Caco-2 (cell line): ENCODE data around the gene AGFG2. TPM values are rescaled to one million over a fixed set of nuclear protein-coding genes. Genes with fewer than 3 reads are reported as not detected.

Source experiments
- BruUV-seq: library from RNA; stranded (reverse); fragments of 400-500 nt; replicated peaks from 2 replicates; lab custom pipeline; 2021; lab: Mats Ljungman, UMichigan
- CTCF ChIA-PET: fragments of 300-600 bp; sonication (Branson Sonifier 250); formaldehyde crosslinking; loops from one replicate; lab custom pipeline; 2022; ENCODE audit warnings: antibody characterized with exemption; lab: Charles Lee
- POLR2A ChIA-PET: fragments of 300-600 bp; sonication (Branson Sonifier 250); formaldehyde crosslinking; loops from one replicate; lab custom pipeline; 2022; ENCODE audit warnings: antibody characterized with exemption; lab: Charles Lee
- DNase-seq, 2 experiments: peaks; one replicate each; pipeline versions ENCODE4 v3.0.0 to v3.0.0-alpha.2; 2020 to 2022
- H3K27me3 ChIP-seq: replicated peaks from 2 replicates; pipeline ENCODE4 v1.6.0; 2011; ENCODE audit warnings: low read length; ENCODE audit not compliant: control insufficient read depth, insufficient read depth
- H3K36me3 ChIP-seq: 2 replicates; pipeline ENCODE4 v1.5.1; 2011; ENCODE audit warnings: low read length; ENCODE audit not compliant: control insufficient read depth, insufficient read depth
- H3K4me1 ChIP-seq: fragments of 250-450 bp; sonication (Bioruptor Pico); 2 replicates; pipeline ENCODE4 v1.5.1; 2020; ENCODE audit warnings: mild to moderate bottlenecking
- H3K4me3 ChIP-seq: 2 replicates; pipeline ENCODE4 v1.5.1; 2011; ENCODE audit warnings: low read depth, mild to moderate bottlenecking, control low read depth, low read length
- H3K9me3 ChIP-seq: fragments of 250-450 bp; sonication (Bioruptor Pico); 2 replicates; pipeline ENCODE4 v1.5.1; 2020; ENCODE audit warnings: mild to moderate bottlenecking, moderate library complexity
- H3K27ac Mint-ChIP-seq: one replicate; pipeline ENCODE4 v1.8.0; 2022; ENCODE audit warnings: mixed read lengths; ENCODE audit not compliant: unreplicated experiment
- H3K27me3 Mint-ChIP-seq: one replicate; pipeline ENCODE4 v1.8.0; 2022; ENCODE audit warnings: mixed read lengths; ENCODE audit not compliant: insufficient read depth, unreplicated experiment
- H3K36me3 Mint-ChIP-seq: one replicate; pipeline ENCODE4 v1.8.0; 2022; ENCODE audit warnings: mild to moderate bottlenecking, mixed read lengths; ENCODE audit not compliant: insufficient read depth, unreplicated experiment
- H3K4me1 Mint-ChIP-seq: one replicate; pipeline ENCODE4 v1.8.0; 2022; ENCODE audit warnings: low read depth, mixed read lengths; ENCODE audit not compliant: unreplicated experiment
- H3K4me3 Mint-ChIP-seq: one replicate; pipeline ENCODE4 v1.8.0; 2022; ENCODE audit warnings: mild to moderate bottlenecking, moderate library complexity, mixed read lengths; ENCODE audit not compliant: unreplicated experiment
- H3K9me3 Mint-ChIP-seq: one replicate; pipeline ENCODE4 v1.8.0; 2022; ENCODE audit warnings: mixed read lengths; ENCODE audit not compliant: unreplicated experiment
- intact Hi-C: fragments of 100-400 bp; cut with micrococcal nuclease; formaldehyde crosslinking; loops from one replicate; pipeline ENCODE4 v1.10.0; 2022; ENCODE audit not compliant: unreplicated experiment
- total RNA-seq: library from RNA; stranded (reverse); gene quantifications from 2 replicates; pipeline ENCODE4 v1.2.3, GENCODE V29; 2022
- TF ChIP-seq, protein P1 (sequence below), 2 experiments: fragments of 200-600 bp in 1 of 2; IDR thresholded peaks; 1 replicate in 1 of 2; 2 replicates in 1 of 2; pipeline versions ENCODE4 v1.5.1 to v1.8.0; 2011 to 2022; ENCODE audit warnings: antibody characterized with exemption in 1 of 2, control low read depth in 1 of 2, inconsistent platforms in 1 of 2, low read depth in 1 of 2, low read length in 1 of 2, mild to moderate bottlenecking in 1 of 2, moderate library complexity in 1 of 2; ENCODE audit not compliant: insufficient read depth in 1 of 2, severe bottlenecking in 1 of 2, unreplicated experiment in 1 of 2

Gene AGFG2
- total RNA-seq, 1 experiment from 2014 or later = 60.7 TPM

DNA sequence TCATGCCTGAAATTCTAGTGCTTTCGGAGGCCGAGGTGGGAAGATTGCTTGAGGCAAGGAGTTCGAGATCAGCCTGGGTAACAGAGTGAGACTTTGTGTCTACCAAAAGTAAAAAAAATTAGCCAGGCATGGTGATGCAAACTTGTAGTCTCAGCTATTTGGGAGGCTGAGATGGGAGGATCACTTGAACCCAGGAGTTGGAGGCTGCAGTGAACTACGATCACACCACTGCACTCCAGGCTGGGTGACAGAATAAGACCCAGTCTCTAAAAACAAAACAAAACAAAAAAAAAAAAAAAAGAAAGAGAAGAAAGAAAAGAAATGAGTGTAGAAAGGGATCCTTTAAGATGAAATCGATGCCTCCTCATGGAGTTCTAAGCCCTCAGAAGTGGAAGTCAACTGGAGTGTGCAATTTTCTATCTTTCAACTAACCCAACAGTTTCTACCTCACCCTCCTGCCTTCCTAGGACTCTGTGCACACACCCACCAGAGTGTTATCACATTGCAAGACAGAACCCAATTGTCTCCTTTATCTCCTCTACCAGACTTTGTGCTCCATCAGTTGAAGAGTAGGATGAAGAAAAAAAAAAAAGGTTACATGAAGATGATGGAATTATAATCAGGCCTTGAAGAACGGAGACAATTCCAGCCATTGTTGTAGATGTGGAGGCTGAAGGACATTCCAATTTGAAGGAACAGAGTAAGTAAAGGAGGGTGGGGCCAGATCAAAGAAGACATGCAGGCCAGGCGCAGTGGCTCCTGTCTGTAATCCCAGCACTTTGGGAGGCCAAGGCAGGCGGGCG lies 28.4 kb upstream of the AGFG2 start:
- H3K9me3 Mint-ChIP-seq = no peaks in the 10 kb centered on the region
- H3K27ac Mint-ChIP-seq = peak overlapping the region; percentile 26
- no peak for DNase-seq
- no peaks in the 10 kb centered on the region for H3K9me3 ChIP-seq
- no peak overlapping the region for H3K4me3 Mint-ChIP-seq
- BruUV-seq = no TSS peak
- ChIA-PET POLR2A (no interaction called here), CTCF (no interaction called here)
- intact Hi-C loops = no loop called here
- H3K4me1 ChIP-seq = peaks cover 7% of the 10 kb centered on the region; the same call in 1 of the 2 replicates
- H3K27me3 ChIP-seq = no peaks in the 10 kb centered on the region
- H3K27me3 Mint-ChIP-seq = no peaks in the 10 kb centered on the region
- H3K4me1 Mint-ChIP-seq = peaks cover 8% of the 10 kb centered on the region
- H3K4me3 ChIP-seq = no peak overlapping the region
- H3K36me3 ChIP-seq = no peaks in the 10 kb centered on the region
- TF ChIP-seq, protein P1, sequence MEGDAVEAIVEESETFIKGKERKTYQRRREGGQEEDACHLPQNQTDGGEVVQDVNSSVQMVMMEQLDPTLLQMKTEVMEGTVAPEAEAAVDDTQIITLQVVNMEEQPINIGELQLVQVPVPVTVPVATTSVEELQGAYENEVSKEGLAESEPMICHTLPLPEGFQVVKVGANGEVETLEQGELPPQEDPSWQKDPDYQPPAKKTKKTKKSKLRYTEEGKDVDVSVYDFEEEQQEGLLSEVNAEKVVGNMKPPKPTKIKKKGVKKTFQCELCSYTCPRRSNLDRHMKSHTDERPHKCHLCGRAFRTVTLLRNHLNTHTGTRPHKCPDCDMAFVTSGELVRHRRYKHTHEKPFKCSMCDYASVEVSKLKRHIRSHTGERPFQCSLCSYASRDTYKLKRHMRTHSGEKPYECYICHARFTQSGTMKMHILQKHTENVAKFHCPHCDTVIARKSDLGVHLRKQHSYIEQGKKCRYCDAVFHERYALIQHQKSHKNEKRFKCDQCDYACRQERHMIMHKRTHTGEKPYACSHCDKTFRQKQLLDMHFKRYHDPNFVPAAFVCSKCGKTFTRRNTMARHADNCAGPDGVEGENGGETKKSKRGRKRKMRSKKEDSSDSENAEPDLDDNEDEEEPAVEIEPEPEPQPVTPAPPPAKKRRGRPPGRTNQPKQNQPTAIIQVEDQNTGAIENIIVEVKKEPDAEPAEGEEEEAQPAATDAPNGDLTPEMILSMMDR (IDR thresholded peaks at IDR 0.05; ENCODE audit: insufficient read depth in 1 of 2, low read depth in 1 of 2, low read length in 1 of 2, severe bottlenecking in 1 of 2, unreplicated experiment in 1 of 2) = no peak
- no peaks in the 10 kb centered on the region for H3K36me3 Mint-ChIP-seq

DNA sequence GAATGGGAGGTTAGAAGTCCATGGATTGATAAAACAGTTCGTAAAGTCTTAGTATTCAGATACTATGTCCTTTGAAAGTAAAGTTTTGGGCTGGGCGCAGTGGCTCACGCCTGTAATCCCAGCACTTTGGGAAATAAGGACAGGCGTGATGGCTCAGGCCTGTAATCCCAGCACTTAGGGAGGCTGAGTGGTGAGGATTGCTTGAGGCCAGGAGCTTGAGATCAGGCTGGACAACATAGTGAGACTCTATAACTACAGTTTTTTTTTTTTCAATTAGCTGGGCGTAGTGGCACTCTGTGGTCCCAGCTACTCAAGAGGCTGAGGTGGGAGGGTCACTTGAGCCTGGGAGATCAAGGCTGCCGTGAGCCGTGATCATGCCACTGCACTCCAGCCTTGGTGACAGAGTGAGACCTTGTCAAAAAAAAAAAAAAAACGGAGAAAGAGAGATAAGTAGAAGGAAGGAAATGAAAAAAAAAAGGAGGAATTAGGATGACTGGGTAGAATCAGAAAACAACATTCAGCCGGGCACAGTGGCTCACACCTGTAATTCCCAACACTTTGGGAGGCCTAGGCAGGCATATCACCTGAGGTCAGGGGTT lies 25.7 kb upstream of the AGFG2 start:
- Histone ChIP-seq H3K4me1 (peaks cover 13% of the 10 kb centered on the region), H3K9me3 (no peaks in the 10 kb centered on the region), H3K36me3 (no peaks in the 10 kb centered on the region), H3K27me3 (no peaks in the 10 kb centered on the region), H3K4me3 (no peak overlapping the region)
- H3K27ac Mint-ChIP-seq = no peak overlapping the region
- TF ChIP-seq, protein P1 (IDR thresholded peaks at IDR 0.05; ENCODE audit: insufficient read depth in 1 of 2, low read depth in 1 of 2, low read length in 1 of 2, severe bottlenecking in 1 of 2, unreplicated experiment in 1 of 2) = no peak
- no peak for DNase-seq
- BruUV-seq = no TSS peak
- ChIA-PET POLR2A (no interaction called here), CTCF (interaction anchor here (0.9 kb wide), 1 partner anchor 48 kb away, joined by 3 read pairs; no protein-coding TSS in a partner anchor)
- no peaks in the 10 kb centered on the region for H3K36me3 Mint-ChIP-seq
- H3K9me3 Mint-ChIP-seq = no peaks in the 10 kb centered on the region
- H3K4me3 Mint-ChIP-seq = no peak overlapping the region
- H3K4me1 Mint-ChIP-seq = peaks cover 8% of the 10 kb centered on the region
- no peaks in the 10 kb centered on the region for H3K27me3 Mint-ChIP-seq
- intact Hi-C loops = no loop called here

DNA sequence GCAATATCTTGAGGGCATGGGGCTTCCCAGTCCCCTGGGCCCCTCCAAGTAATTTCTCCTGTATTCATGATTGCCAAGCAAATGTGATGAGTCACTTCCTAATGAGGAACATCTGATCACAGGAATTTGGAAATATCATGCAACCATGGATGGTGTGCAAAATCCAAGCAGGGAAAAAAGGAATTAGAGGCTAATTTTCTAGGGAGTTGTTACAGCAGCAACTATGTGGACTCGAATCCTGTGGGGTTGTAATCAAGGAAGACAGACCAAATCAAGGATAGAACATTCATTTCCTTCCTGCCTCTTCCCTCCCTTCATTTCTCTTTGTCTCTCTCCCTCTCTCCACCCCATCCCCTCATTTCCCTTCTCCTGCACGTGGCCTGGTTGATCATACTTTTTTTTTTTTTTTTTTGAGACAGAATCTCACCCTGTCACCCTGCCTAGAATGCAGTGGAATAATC lies 23.9 kb upstream of the AGFG2 start:
- H3K27ac Mint-ChIP-seq = no peak overlapping the region
- H3K36me3 Mint-ChIP-seq = no peaks in the 10 kb centered on the region
- CTCF ChIA-PET = no interaction called here
- no peak for DNase-seq
- TF ChIP-seq, protein P1 (IDR thresholded peaks at IDR 0.05; ENCODE audit: insufficient read depth in 1 of 2, low read depth in 1 of 2, low read length in 1 of 2, severe bottlenecking in 1 of 2, unreplicated experiment in 1 of 2) = no peak
- H3K4me1 Mint-ChIP-seq = peaks cover 8% of the 10 kb centered on the region
- POLR2A ChIA-PET = no interaction called here
- H3K9me3 ChIP-seq = no peaks in the 10 kb centered on the region
- H3K27me3 Mint-ChIP-seq = no peaks in the 10 kb centered on the region
- no peaks in the 10 kb centered on the region for H3K9me3 Mint-ChIP-seq
- H3K4me3 ChIP-seq = no peak overlapping the region
- no peaks in the 10 kb centered on the region for H3K36me3 ChIP-seq
- H3K27me3 ChIP-seq = no peaks in the 10 kb centered on the region
- peaks cover 13% of the 10 kb centered on the region for H3K4me1 ChIP-seq
- BruUV-seq = no TSS peak
- no peak overlapping the region for H3K4me3 Mint-ChIP-seq
- intact Hi-C loops = no loop called here
